Panc1 (cell line): Measurements from ENCODE around the gene SCYL1. TPM values are rescaled to one million over a fixed set of nuclear protein-coding genes. Genes with fewer than 3 reads are reported as not detected.

Experiments used
- ATAC-seq: fragments of 200-7000 bp; cut with Tn5 transposase; 2 replicates; pipeline ENCODE4 v1.9.1; 2020; ENCODE audit warnings: mild to moderate bottlenecking, moderate library complexity
- BruUV-seq: library from RNA; stranded (reverse); fragments of 400-500 nt; replicated peaks from 2 replicates; lab custom pipeline; 2021; lab: Mats Ljungman, UMichigan
- CTCF ChIA-PET: fragments of 300-600 bp; sonication (Branson Sonifier 250); formaldehyde crosslinking; loops from one replicate; lab custom pipeline; 2022; ENCODE audit warnings: antibody characterized with exemption; lab: Charles Lee
- POLR2A ChIA-PET: fragments of 300-600 bp; sonication (Branson Sonifier 250); formaldehyde crosslinking; loops from one replicate; lab custom pipeline; 2022; ENCODE audit warnings: antibody characterized with exemption; lab: Charles Lee
- DNase-seq: peaks from one replicate; pipeline ENCODE4 v3.0.0-alpha.2; 2010; ENCODE audit warnings: low read depth, low spot score
- H3K27ac ChIP-seq: 2 replicates; pipeline ENCODE4 v1.5.1; 2011; ENCODE audit warnings: mild to moderate bottlenecking, low read length, inconsistent platforms
- H3K27me3 ChIP-seq: fragments of 200-500 bp; sonication (Bioruptor generic); 2 replicates; pipeline ENCODE4 v1.6.0; 2014; ENCODE audit warnings: low read length, inconsistent platforms; ENCODE audit not compliant: control insufficient read depth, insufficient read depth
- H3K36me3 ChIP-seq: fragments of 200-500 bp; sonication (Bioruptor generic); 2 replicates; pipeline ENCODE4 v1.5.1; 2014; ENCODE audit warnings: inconsistent platforms, mild to moderate bottlenecking, low read length, moderate library complexity; ENCODE audit not compliant: control insufficient read depth, insufficient read depth
- H3K4me1 ChIP-seq: 2 replicates; pipeline ENCODE4 v1.5.1; 2011; ENCODE audit warnings: inconsistent platforms, mild to moderate bottlenecking, low read length, moderate library complexity; ENCODE audit not compliant: control insufficient read depth, insufficient read depth
- H3K4me3 ChIP-seq, 2 experiments: 2 replicates each; pipeline ENCODE4 v1.5.1; 2011 to 2012; ENCODE audit warnings: low read depth in 2 of 2, low read length in 2 of 2, mild to moderate bottlenecking in 2 of 2, inconsistent platforms in 1 of 2, moderate library complexity in 1 of 2
- H3K9me3 ChIP-seq: fragments of 200-500 bp; sonication (Bioruptor generic); 2 replicates; pipeline ENCODE4 v1.5.1; 2014; ENCODE audit warnings: low read depth, mild to moderate bottlenecking, inconsistent platforms, low read length, moderate library complexity; ENCODE audit not compliant: control insufficient read depth, insufficient read depth
- POLR2AphosphoS5 ChIP-seq: IDR thresholded peaks from 2 replicates; pipeline ENCODE4 v1.6.1; 2012; ENCODE audit warnings: mild to moderate bottlenecking, low read depth, low read length, moderate library complexity
- SIN3A ChIP-seq: IDR thresholded peaks from 2 replicates; pipeline ENCODE4 v1.6.1; 2012; ENCODE audit warnings: low read depth, mild to moderate bottlenecking, low read length, moderate library complexity, borderline replicate concordance; ENCODE audit not compliant: insufficient read depth
- TCF7L2 ChIP-seq: IDR thresholded peaks from 2 replicates; pipeline ENCODE4 v1.6.1; 2011; ENCODE audit warnings: mild to moderate bottlenecking, low read depth, low read length, inconsistent platforms
- in situ Hi-C: cut with HindIII; loops from 2 replicates; pipeline ENCODE4 v1.10.0; 2016; ENCODE audit warnings: low sequenced_read_pairs, low pct_unique_long_range_greater_than_20kb
- intact Hi-C: fragments of 100-400 bp; cut with micrococcal nuclease; formaldehyde crosslinking; loops from one replicate; pipeline ENCODE4 v1.10.0; 2022; ENCODE audit not compliant: unreplicated experiment
- total RNA-seq: library from RNA; stranded (reverse); gene quantifications from one replicate; pipeline ENCODE4 v1.2.1, GENCODE V29; 2021; ENCODE audit not compliant: unreplicated experiment
- TF ChIP-seq, protein P1 (sequence below), 2 experiments: IDR thresholded peaks; 2 replicates each; pipeline ENCODE4 v1.6.1; 2011 to 2012; ENCODE audit warnings: low read depth in 2 of 2, control low read depth in 1 of 2, low read length in 1 of 2, mild to moderate bottlenecking in 1 of 2, moderate library complexity in 1 of 2; ENCODE audit not compliant: insufficient read depth in 1 of 2
- TF ChIP-seq, protein P2 (sequence below): fragments of 450-650 bp; IDR thresholded peaks from 2 replicates; pipeline ENCODE4 v1.5.1; 2017; ENCODE audit warnings: mild to moderate bottlenecking

The SCYL1 gene
- total RNA-seq, 1 experiment from 2014 or later = 117 TPM

DNA sequence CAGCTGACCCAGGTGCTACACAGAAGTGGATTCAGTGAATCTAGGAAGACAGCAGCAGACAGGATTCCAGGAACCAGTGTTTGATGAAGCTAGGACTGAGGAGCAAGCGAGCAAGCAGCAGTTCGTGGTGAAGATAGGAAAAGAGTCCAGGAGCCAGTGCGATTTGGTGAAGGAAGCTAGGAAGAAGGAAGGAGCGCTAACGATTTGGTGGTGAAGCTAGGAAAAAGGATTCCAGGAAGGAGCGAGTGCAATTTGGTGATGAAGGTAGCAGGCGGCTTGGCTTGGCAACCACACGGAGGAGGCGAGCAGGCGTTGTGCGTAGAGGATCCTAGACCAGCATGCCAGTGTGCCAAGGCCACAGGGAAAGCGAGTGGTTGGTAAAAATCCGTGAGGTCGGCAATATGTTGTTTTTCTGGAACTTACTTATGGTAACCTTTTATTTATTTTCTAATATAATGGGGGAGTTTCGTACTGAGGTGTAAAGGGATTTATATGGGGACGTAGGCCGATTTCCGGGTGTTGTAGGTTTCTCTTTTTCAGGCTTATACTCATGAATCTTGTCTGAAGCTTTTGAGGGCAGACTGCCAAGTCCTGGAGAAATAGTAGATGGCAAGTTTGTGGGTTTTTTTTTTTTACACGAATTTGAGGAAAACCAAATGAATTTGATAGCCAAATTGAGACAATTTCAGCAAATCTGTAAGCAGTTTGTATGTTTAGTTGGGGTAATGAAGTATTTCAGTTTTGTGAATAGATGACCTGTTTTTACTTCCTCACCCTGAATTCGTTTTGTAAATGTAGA lies 24.3 kb upstream of the SCYL1 start:
- Histone ChIP-seq H3K27ac (peak overlapping the region; percentile 100), H3K4me1 (peaks cover 28% of the 10 kb centered on the region), H3K27me3 (no peaks in the 10 kb centered on the region), H3K36me3 (peaks cover 61% of the 10 kb centered on the region), H3K9me3 (no peaks in the 10 kb centered on the region), H3K4me3 (peak overlapping the region; percentile 78 to 99)
- no peak for ATAC-seq
- TSS peak; percentile 52 for BruUV-seq
- intact Hi-C loops (no loop called here), in situ Hi-C loops (no loop called here)
- CTCF ChIA-PET = no interaction called here
- no peak for DNase-seq
- POLR2A ChIA-PET = interaction anchor here (0.5 to 15.9 kb wide), 17 partner anchors 7 to 238 kb away, joined by 3 to 818 read pairs (median 9); partner anchors contain the start of gene NEAT1
- no peak for TF ChIP-seq TCF7L2
- TF ChIP-seq POLR2AphosphoS5 = peak; percentile 99
- TF ChIP-seq, protein P1, sequence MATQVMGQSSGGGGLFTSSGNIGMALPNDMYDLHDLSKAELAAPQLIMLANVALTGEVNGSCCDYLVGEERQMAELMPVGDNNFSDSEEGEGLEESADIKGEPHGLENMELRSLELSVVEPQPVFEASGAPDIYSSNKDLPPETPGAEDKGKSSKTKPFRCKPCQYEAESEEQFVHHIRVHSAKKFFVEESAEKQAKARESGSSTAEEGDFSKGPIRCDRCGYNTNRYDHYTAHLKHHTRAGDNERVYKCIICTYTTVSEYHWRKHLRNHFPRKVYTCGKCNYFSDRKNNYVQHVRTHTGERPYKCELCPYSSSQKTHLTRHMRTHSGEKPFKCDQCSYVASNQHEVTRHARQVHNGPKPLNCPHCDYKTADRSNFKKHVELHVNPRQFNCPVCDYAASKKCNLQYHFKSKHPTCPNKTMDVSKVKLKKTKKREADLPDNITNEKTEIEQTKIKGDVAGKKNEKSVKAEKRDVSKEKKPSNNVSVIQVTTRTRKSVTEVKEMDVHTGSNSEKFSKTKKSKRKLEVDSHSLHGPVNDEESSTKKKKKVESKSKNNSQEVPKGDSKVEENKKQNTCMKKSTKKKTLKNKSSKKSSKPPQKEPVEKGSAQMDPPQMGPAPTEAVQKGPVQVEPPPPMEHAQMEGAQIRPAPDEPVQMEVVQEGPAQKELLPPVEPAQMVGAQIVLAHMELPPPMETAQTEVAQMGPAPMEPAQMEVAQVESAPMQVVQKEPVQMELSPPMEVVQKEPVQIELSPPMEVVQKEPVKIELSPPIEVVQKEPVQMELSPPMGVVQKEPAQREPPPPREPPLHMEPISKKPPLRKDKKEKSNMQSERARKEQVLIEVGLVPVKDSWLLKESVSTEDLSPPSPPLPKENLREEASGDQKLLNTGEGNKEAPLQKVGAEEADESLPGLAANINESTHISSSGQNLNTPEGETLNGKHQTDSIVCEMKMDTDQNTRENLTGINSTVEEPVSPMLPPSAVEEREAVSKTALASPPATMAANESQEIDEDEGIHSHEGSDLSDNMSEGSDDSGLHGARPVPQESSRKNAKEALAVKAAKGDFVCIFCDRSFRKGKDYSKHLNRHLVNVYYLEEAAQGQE (IDR thresholded peaks at IDR 0.05; ENCODE audit: insufficient read depth in 1 of 2, low read depth in 2 of 2, low read length in 1 of 2) = no peak; a peak in 1 of 4 replicates
- TF ChIP-seq SIN3A = peak; percentile 90
- TF ChIP-seq, protein P2, sequence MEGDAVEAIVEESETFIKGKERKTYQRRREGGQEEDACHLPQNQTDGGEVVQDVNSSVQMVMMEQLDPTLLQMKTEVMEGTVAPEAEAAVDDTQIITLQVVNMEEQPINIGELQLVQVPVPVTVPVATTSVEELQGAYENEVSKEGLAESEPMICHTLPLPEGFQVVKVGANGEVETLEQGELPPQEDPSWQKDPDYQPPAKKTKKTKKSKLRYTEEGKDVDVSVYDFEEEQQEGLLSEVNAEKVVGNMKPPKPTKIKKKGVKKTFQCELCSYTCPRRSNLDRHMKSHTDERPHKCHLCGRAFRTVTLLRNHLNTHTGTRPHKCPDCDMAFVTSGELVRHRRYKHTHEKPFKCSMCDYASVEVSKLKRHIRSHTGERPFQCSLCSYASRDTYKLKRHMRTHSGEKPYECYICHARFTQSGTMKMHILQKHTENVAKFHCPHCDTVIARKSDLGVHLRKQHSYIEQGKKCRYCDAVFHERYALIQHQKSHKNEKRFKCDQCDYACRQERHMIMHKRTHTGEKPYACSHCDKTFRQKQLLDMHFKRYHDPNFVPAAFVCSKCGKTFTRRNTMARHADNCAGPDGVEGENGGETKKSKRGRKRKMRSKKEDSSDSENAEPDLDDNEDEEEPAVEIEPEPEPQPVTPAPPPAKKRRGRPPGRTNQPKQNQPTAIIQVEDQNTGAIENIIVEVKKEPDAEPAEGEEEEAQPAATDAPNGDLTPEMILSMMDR = no peak

DNA sequence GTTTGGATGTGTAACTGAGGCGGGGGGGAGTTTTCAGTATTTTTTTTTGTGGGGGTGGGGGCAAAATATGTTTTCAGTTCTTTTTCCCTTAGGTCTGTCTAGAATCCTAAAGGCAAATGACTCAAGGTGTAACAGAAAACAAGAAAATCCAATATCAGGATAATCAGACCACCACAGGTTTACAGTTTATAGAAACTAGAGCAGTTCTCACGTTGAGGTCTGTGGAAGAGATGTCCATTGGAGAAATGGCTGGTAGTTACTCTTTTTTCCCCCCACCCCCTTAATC lies 23.8 kb upstream of the SCYL1 start:
- Histone ChIP-seq H3K27ac (peak overlapping the region; percentile 100), H3K27me3 (no peaks in the 10 kb centered on the region), H3K4me1 (peaks cover 26% of the 10 kb centered on the region), H3K9me3 (no peaks in the 10 kb centered on the region), H3K4me3 (peak overlapping the region; percentile 78 to 99), H3K36me3 (peaks cover 66% of the 10 kb centered on the region)
- ATAC-seq (no peak), DNase-seq (no peak)
- TF ChIP-seq TCF7L2 (no peak), SIN3A (no peak), POLR2AphosphoS5 (no peak)
- TF ChIP-seq, protein P1 (IDR thresholded peaks at IDR 0.05; ENCODE audit: insufficient read depth in 1 of 2, low read depth in 2 of 2, low read length in 1 of 2) = no peak; a peak in 1 of 4 replicates
- TF ChIP-seq, protein P2 = no peak
- CTCF ChIA-PET = no interaction called here
- POLR2A ChIA-PET = interaction anchor here (0.6 to 15.9 kb wide), 9 partner anchors 9 to 80 kb away, joined by 3 to 818 read pairs (median 14); no protein-coding TSS in a partner anchor
- no TSS peak for BruUV-seq
- in situ Hi-C loops (no loop called here), intact Hi-C loops (no loop called here)
